Spleen (tissue), 11 donors: ENCODE results near the gene LARP4B. TPM values are rescaled to one million over a fixed set of nuclear protein-coding genes. Genes with fewer than 3 reads are reported as not detected.

Source experiments
- DNase-seq: peaks from one replicate; pipeline ENCODE4 v3.0.0-alpha.2; 2020
- H3K27ac ChIP-seq, 8 donors: fragments of 200-600 bp; sonication (generic) in 7 of 8; 1 replicate in 4 of 8; 2 replicates in 4 of 8; pipeline versions ENCODE4 v1.5.0 to v1.8.0; 2016 to 2021; ENCODE audit warnings: inconsistent platforms in 4 of 8, mild to moderate bottlenecking in 4 of 8, moderate library complexity in 1 of 8
- H3K27me3 ChIP-seq, 7 donors: fragments of 200-600 bp; sonication (generic) in 6 of 7; replicated peaks in 1 of 7; 1 replicate in 4 of 7; 2 replicates in 3 of 7; pipeline versions ENCODE4 v1.5.0 to v1.8.0; 2016 to 2021; ENCODE audit warnings: inconsistent platforms in 3 of 7, mild to moderate bottlenecking in 1 of 7
- H3K36me3 ChIP-seq, 6 donors: fragments of 200-600 bp; sonication (generic) in 5 of 6; 1 replicate in 4 of 6; 2 replicates in 2 of 6; pipeline versions ENCODE4 v1.5.0 to v1.8.0; 2016 to 2021; ENCODE audit warnings: inconsistent platforms in 2 of 6
- H3K4me1 ChIP-seq, 6 donors: fragments of 200-600 bp; sonication (generic) in 5 of 6; 1 replicate in 3 of 6; 2 replicates in 3 of 6; pipeline versions ENCODE4 v1.5.0 to v1.8.0; 2016 to 2021; ENCODE audit warnings: inconsistent platforms in 3 of 6
- H3K4me3 ChIP-seq, 8 donors: fragments of 200-600 bp; sonication (generic) in 7 of 8; 1 replicate in 4 of 8; 2 replicates in 4 of 8; pipeline versions ENCODE4 v1.5.0 to v1.8.0; 2016 to 2021; ENCODE audit warnings: inconsistent platforms in 4 of 8, mild to moderate bottlenecking in 4 of 8, moderate library complexity in 2 of 8
- H3K9me3 ChIP-seq, 8 donors: fragments of 200-600 bp; sonication (generic) in 7 of 8; 1 replicate in 4 of 8; 2 replicates in 4 of 8; pipeline versions ENCODE4 v1.5.0 to v1.8.0; 2016 to 2021; ENCODE audit warnings: inconsistent platforms in 4 of 8
- CTCF ChIP-seq, 11 experiments: fragments of 200-600 bp in 7 of 11; fragments of 450-650 bp in 4 of 11; sonication (generic) in 4 of 11; IDR thresholded peaks in 8 of 11; conservative IDR thresholded peaks in 3 of 11; 1 replicate in 7 of 11; 2 replicates in 4 of 11; pipeline versions ENCODE4 v1.4.0 to v1.8.0; 2016 to 2021; ENCODE audit warnings: antibody characterized with exemption in 11 of 11, inconsistent platforms in 4 of 11, mild to moderate bottlenecking in 1 of 11
- POLR2A ChIP-seq, 3 donors: fragments of 450-650 bp; IDR thresholded peaks; one replicate each; pipeline ENCODE4 v1.5.1; 2017; ENCODE audit warnings: antibody characterized with exemption in 3 of 3, mild to moderate bottlenecking in 1 of 3
- POLR2AphosphoS5 ChIP-seq, 3 donors: sonication (generic); formaldehyde crosslinking; IDR thresholded peaks; one replicate each; pipeline ENCODE4 v1.5.1; 2017; ENCODE audit warnings: antibody characterized with exemption in 3 of 3
- WGBS, 5 donors: extraction: QIAGEN DNeasy Blood & Tissue Kit in 3 of 5; methylation state at CpG; one replicate each; pipeline versions ENCODE4 v1.1.5 to v1.1.7; 2013 to 2018; 5-methylcytosine and 5-hydroxymethylcytosine counted together
- intact Hi-C: fragments of 100-400 bp; cut with DNase I; formaldehyde crosslinking; loops from one replicate; pipeline ENCODE4 v1.15.0; 2023; ENCODE audit warnings: low total_unique reads
- polyA plus RNA-seq, 3 donors: library from polyadenylated mRNA; stranded (reverse); fragments of 200-250 nt; gene quantifications; one replicate each; pipeline ENCODE4 v1.2.1, GENCODE V29; 2013
- total RNA-seq, 7 donors: library from RNA; depleted of rRNA in 3 of 7; stranded (reverse); fragments of >200 nt in 3 of 7; fragmentation: NEBNext Ultra II Directional in 4 of 7; extraction: Animal tissue kit (Norgen Biotek cat#: 25700) in 4 of 7; gene quantifications; one replicate each; pipeline versions ENCODE4 v1.1.0 to v1.2.1, GENCODE V29; 2016 to 2021
- donor health status: healthy with polysubstance abuse.
- donor health status: DM: no; HTN: no; CAD: no; lungs with moderate emphysema.
- donor health status: DM: no; HTN: no; CAD: no.
- donor health status: Bipolar disorder and iron deficiency.
- donor health status: healthy.
- donor health status: DM: no; HTN: no; CAD: no.
- donor health status: DM: yes; HTN: yes; CAD: no.

LARP4B gene
- total and polyA plus RNA-seq, 10 donors: 12.7 to 163 (median 88.7) TPM

GRCh38 chr10:759898-760477, 171.5 kb downstream of the LARP4B start:
- Histone ChIP-seq H3K4me3 (no peak overlapping the region), H3K27ac (no peak overlapping the region), H3K27me3 (peaks cover 0 to 6% (median 0%) of the 10 kb centered on the region in 7 donors), H3K9me3 (peaks cover 0 to 66% (median 57%) of the 10 kb centered on the region in 8 donors), H3K4me1 (no peaks in the 10 kb centered on the region), H3K36me3 (no peaks in the 10 kb centered on the region)
- DNase-seq: peak; percentile 24
- 53 to 75% (median 72%) methylated on average over 4 to 5 of the region's 5 CpGs for WGBS, 5 donors
- intact Hi-C loops: no loop called here
- no peak for TF ChIP-seq POLR2AphosphoS5 (IDR thresholded peaks at IDR 0.05)
- no peak for TF ChIP-seq CTCF (IDR thresholded peaks at IDR 0.05 in 8 of 11, conservative IDR thresholded peaks at IDR 0.05 in 3 of 11)
- TF ChIP-seq POLR2A (IDR thresholded peaks at IDR 0.05): no peak

Other genes with a start within 250 kb of the LARP4B start
- gene DIP2C, start 242.0 kb downstream of the LARP4B start, total RNA-seq: 10 to 100 TPM in 4 of 7 donors, 1 to 10 TPM in 3; 6.9 to 13.1 (median 10.3) TPM
- gene DIP2C, start 242.0 kb downstream of the LARP4B start, polyA plus RNA-seq: 1 to 10 TPM; 2.2 to 3.4 (median 3.2) TPM
- gene GTPBP4, start 56.7 kb upstream of the LARP4B start, total RNA-seq: 10 to 100 TPM; 18.9 to 48.6 (median 37.5) TPM
- 10 to 100 TPM; 16.6 to 27.3 (median 25.4) TPM for gene GTPBP4, start 56.7 kb upstream of the LARP4B start, polyA plus RNA-seq
- not detected for gene IDI2, start 94.2 kb upstream of the LARP4B start, total RNA-seq
- under 1 TPM in 2 of 3 donors, not detected in 1; 0.06 to 0.09 TPM for gene IDI2, start 94.2 kb upstream of the LARP4B start, polyA plus RNA-seq
- 100 to 1,000 TPM in 1 of 7 donors, 10 to 100 TPM in 6; 43.9 to 136 (median 62.6) TPM for gene IDI1, start 117.4 kb upstream of the LARP4B start, total RNA-seq
- 10 to 100 TPM; 47.9 to 75.3 (median 68.5) TPM for gene IDI1, start 117.4 kb upstream of the LARP4B start, polyA plus RNA-seq
- 10 to 100 TPM; 29.2 to 60.6 (median 40.4) TPM for gene WDR37, start 124.7 kb upstream of the LARP4B start, total RNA-seq
- gene WDR37, start 124.7 kb upstream of the LARP4B start, polyA plus RNA-seq: 10 to 100 TPM in 2 of 3 donors, 1 to 10 TPM in 1; 8.4 to 13.7 (median 10.8) TPM